Tibial artery (tissue), 4 donors: ENCODE results near the gene VPS54.

Experiments used
- DNase-seq, 2 donors: peaks; one replicate each; pipeline ENCODE4 v3.0.0-alpha.2; 2019
- H3K27ac ChIP-seq, 2 donors: fragments of 200-600 bp; sonication (generic) in 1 of 2; 1 replicate in 1 of 2; 2 replicates in 1 of 2; pipeline ENCODE4 v1.5.1; 2018 to 2019; ENCODE audit warnings: mild to moderate bottlenecking in 1 of 2
- H3K27me3 ChIP-seq, 2 donors: fragments of 200-600 bp; sonication (generic) in 1 of 2; one replicate each; pipeline versions ENCODE4 v1.5.1 to v1.6.0; 2016 to 2019
- H3K36me3 ChIP-seq, 3 donors: fragments of 200-600 bp; sonication (generic) in 2 of 3; one replicate each; pipeline ENCODE4 v1.5.1; 2016 to 2019; ENCODE audit warnings: mild to moderate bottlenecking in 2 of 3
- H3K4me1 ChIP-seq, 4 donors: fragments of 200-600 bp; sonication (generic) in 2 of 4; 1 replicate in 3 of 4; 2 replicates in 1 of 4; pipeline ENCODE4 v1.5.1; 2016 to 2019
- H3K4me3 ChIP-seq, 2 donors: fragments of 200-600 bp; sonication (generic) in 1 of 2; 1 replicate in 1 of 2; 2 replicates in 1 of 2; pipeline ENCODE4 v1.5.1; 2018 to 2019; ENCODE audit warnings: mild to moderate bottlenecking in 2 of 2
- H3K9me3 ChIP-seq, 3 donors: fragments of 200-600 bp; sonication (generic) in 1 of 3; one replicate each; pipeline ENCODE4 v1.5.1; 2016 to 2019
- intact Hi-C: fragments of 100-400 bp; cut with DNase I; formaldehyde crosslinking; loops from one replicate; pipeline ENCODE4 v1.15.0; 2023; ENCODE audit warnings: low total_unique reads
- TF ChIP-seq, protein P1 (sequence below), 2 experiments: fragments of 200-600 bp in 1 of 2; fragments of 450-650 bp in 1 of 2; IDR thresholded peaks; one replicate each; pipeline ENCODE4 v1.5.1; 2017 to 2019; ENCODE audit warnings: antibody characterized with exemption in 2 of 2, mild to moderate bottlenecking in 1 of 2, moderate library complexity in 1 of 2

The VPS54 gene

GRCh38 chr2:63984606-63985359, 34.4 kb downstream of the VPS54 start:
- no peak overlapping the region for H3K27ac ChIP-seq
- peaks cover 0 to 4% (median 3%) of the 10 kb centered on the region in 4 donors for H3K4me1 ChIP-seq
- intact Hi-C loops = no loop called here
- peaks cover 0 to 6% (median 0%) of the 10 kb centered on the region in 3 donors for H3K9me3 ChIP-seq
- no peak for DNase-seq
- TF ChIP-seq, protein P1, sequence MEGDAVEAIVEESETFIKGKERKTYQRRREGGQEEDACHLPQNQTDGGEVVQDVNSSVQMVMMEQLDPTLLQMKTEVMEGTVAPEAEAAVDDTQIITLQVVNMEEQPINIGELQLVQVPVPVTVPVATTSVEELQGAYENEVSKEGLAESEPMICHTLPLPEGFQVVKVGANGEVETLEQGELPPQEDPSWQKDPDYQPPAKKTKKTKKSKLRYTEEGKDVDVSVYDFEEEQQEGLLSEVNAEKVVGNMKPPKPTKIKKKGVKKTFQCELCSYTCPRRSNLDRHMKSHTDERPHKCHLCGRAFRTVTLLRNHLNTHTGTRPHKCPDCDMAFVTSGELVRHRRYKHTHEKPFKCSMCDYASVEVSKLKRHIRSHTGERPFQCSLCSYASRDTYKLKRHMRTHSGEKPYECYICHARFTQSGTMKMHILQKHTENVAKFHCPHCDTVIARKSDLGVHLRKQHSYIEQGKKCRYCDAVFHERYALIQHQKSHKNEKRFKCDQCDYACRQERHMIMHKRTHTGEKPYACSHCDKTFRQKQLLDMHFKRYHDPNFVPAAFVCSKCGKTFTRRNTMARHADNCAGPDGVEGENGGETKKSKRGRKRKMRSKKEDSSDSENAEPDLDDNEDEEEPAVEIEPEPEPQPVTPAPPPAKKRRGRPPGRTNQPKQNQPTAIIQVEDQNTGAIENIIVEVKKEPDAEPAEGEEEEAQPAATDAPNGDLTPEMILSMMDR (IDR thresholded peaks at IDR 0.05) = no peak
- H3K36me3 ChIP-seq = peaks cover 0 to 22% (median 20%) of the 10 kb centered on the region in 3 donors
- no peak overlapping the region for H3K4me3 ChIP-seq
- no peaks in the 10 kb centered on the region for H3K27me3 ChIP-seq

DNA sequence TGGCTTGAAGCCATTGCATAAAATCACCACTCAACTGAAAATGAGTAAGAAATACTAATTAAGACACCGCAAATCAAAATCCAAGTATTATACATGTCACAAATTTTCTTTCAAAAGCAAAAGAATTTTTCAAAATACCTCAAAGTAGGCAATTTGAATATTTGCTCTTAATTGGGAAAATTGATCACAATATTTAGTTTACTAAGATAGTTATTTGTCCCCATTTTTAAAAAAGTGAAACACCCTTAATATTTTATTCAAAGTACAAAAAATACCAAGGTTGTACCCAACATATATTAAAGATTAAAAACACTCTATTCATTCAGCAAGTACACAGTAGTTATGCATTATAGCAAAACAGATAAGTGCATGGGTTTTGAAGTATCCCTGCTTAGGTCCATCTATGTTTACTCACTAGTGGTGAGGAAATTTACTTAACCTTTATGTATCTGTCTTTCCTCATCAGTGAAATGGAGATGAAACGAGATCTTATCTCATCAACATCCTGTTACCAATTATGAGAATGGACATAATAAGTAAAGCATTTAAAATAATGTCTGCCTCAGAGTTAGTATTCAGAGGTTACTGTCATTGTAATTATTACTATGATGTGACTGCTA, 35.1 kb downstream of the VPS54 start:
- Histone ChIP-seq H3K4me1 (peaks cover 0 to 4% (median 3%) of the 10 kb centered on the region in 4 donors), H3K27ac (no peak overlapping the region), H3K9me3 (peaks cover 0 to 3% (median 0%) of the 10 kb centered on the region in 3 donors), H3K27me3 (no peaks in the 10 kb centered on the region), H3K36me3 (peaks cover 0 to 28% (median 21%) of the 10 kb centered on the region in 3 donors), H3K4me3 (no peak overlapping the region)
- intact Hi-C loops = no loop called here
- TF ChIP-seq, protein P1 (IDR thresholded peaks at IDR 0.05) = no peak
- no peak for DNase-seq

DNA sequence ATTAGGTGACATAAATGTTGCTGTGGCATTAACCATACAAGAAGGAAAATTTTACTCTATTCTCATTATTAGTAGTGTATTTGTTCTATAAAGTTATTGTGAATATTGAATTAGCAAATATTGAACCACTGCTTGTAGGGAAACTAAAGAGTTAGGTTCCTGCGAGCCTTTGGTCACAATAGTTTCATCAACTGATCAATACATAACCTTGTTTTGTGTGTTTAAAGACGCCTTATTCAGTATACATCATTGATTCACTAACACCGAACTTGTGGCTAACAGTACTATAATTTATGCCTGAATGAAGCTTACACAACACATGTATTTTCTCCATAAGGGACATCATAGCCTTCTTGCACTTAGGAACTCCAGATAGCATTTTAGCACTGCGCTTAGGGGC, 36.9 kb downstream of the VPS54 start:
- TF ChIP-seq, protein P1 (IDR thresholded peaks at IDR 0.05) = no peak
- Histone ChIP-seq H3K4me1 (peaks cover 0 to 4% (median 2%) of the 10 kb centered on the region in 4 donors), H3K36me3 (peaks cover 0 to 42% (median 25%) of the 10 kb centered on the region in 3 donors), H3K4me3 (no peak overlapping the region), H3K27me3 (no peaks in the 10 kb centered on the region), H3K27ac (no peak overlapping the region), H3K9me3 (no peaks in the 10 kb centered on the region)
- intact Hi-C loops = no loop called here
- DNase-seq = no peak

GRCh38 chr2:63981702-63982103, 37.5 kb downstream of the VPS54 start:
- H3K27me3 ChIP-seq = no peaks in the 10 kb centered on the region
- intact Hi-C loops = no loop called here
- no peak overlapping the region for H3K4me3 ChIP-seq
- DNase-seq = no peak
- H3K4me1 ChIP-seq = peaks cover 0 to 4% (median 2%) of the 10 kb centered on the region in 4 donors
- H3K27ac ChIP-seq = no peak overlapping the region
- TF ChIP-seq, protein P1 (IDR thresholded peaks at IDR 0.05) = no peak
- no peaks in the 10 kb centered on the region for H3K9me3 ChIP-seq
- peaks cover 0 to 42% (median 25%) of the 10 kb centered on the region in 3 donors for H3K36me3 ChIP-seq

GRCh38 chr2:63980794-63981193, 38.4 kb downstream of the VPS54 start:
- intact Hi-C loops = no loop called here
- no peak overlapping the region for H3K4me3 ChIP-seq
- H3K36me3 ChIP-seq = peaks cover 0 to 51% (median 28%) of the 10 kb centered on the region in 3 donors
- H3K27me3 ChIP-seq = no peaks in the 10 kb centered on the region
- H3K9me3 ChIP-seq = no peaks in the 10 kb centered on the region
- DNase-seq = no peak
- H3K4me1 ChIP-seq = peaks cover 0 to 4% (median 0%) of the 10 kb centered on the region in 4 donors
- H3K27ac ChIP-seq = no peak overlapping the region
- TF ChIP-seq, protein P1 (IDR thresholded peaks at IDR 0.05) = no peak
